Measurements from ENCODE around the gene ABHD16B.

DNA sequence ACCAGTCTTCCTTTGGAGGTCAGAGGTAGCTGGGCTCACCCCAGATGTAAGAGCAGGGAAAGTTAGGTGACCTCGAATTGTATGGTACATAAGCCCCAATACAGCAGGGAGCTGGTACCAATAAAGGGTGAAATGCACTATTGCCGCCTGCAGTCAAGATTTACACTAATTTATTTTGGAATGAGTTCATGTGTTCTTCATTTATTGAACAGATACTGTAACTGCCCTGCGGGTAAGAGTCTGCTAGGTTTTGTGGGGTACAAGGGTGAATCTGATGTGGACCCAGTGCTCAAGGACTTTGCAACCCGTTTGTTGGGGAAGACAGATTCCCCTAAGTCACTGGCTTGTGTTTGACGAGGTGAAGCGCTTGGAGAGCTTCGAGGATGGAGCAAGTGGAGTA, 31.1 kb downstream of the ABHD16B start:
- TF ChIP-seq, protein P1, sequence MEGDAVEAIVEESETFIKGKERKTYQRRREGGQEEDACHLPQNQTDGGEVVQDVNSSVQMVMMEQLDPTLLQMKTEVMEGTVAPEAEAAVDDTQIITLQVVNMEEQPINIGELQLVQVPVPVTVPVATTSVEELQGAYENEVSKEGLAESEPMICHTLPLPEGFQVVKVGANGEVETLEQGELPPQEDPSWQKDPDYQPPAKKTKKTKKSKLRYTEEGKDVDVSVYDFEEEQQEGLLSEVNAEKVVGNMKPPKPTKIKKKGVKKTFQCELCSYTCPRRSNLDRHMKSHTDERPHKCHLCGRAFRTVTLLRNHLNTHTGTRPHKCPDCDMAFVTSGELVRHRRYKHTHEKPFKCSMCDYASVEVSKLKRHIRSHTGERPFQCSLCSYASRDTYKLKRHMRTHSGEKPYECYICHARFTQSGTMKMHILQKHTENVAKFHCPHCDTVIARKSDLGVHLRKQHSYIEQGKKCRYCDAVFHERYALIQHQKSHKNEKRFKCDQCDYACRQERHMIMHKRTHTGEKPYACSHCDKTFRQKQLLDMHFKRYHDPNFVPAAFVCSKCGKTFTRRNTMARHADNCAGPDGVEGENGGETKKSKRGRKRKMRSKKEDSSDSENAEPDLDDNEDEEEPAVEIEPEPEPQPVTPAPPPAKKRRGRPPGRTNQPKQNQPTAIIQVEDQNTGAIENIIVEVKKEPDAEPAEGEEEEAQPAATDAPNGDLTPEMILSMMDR (IDR thresholded peaks at IDR 0.05) = no peak
- TF ChIP-seq POLR2A (IDR thresholded peaks at IDR 0.05) = no peak
